Measurements from ENCODE around the gene COG8. TPM values are rescaled to one million over a fixed set of nuclear protein-coding genes. Genes with fewer than 3 reads are reported as not detected.

COG8 gene
- total RNA-seq, 2 donors from 2014 or later: 21.7 to 22.8 TPM

DNA sequence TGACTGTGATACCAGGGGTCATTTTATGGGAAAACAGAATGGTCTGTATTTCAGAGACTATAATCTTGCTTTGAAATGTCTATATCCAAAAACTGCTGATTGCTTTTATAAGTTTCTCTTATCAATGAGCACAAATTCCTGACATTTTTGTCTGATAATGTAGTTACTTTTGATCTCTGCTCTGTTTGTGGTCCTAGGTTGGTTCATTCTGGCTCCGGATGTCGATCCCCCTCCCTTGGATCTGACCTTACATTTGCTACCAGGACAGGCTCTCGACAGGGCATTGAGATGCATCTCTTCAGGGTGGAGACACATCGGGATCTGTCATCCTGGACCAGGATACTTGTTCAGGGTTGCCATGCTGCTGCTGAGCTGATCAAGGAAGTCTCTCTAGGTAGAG lies 55.5 kb downstream of the COG8 start:
- Mint-ChIP-seq H3K27ac (peak overlapping the region; percentile 11), H3K27me3 (no peaks in the 10 kb centered on the region), H3K4me3 (no peak overlapping the region), H3K36me3 (ENCODE audit: low read depth) (no peaks in the 10 kb centered on the region), H3K4me1 (peaks cover 3% of the 10 kb centered on the region)
- DNase-seq: no peak
- ATAC-seq: no peak
- no peaks in the 10 kb centered on the region for H3K9me3 ChIP-seq (ENCODE audit: control insufficient read depth, low read length, poor library complexity, severe bottlenecking)

DNA sequence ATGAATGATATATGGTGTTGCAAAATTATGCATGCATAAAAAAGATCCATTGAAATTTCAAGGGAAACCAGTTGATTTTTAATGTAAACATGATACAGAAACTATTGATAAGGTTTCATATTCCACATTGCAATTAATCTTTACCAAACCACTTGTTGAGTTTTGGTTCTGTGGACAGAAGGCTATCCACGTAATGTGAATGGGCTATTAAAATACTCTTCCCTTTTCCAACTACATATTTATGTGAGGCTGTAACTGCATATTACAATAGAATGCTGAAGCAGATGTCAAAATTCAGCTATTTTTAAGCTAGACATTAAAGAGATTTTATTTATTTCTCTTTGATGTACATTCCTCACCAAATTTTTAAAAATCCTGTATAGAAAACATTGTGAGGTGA lies 62.0 kb downstream of the COG8 start:
- no peak overlapping the region for H3K4me3 Mint-ChIP-seq
- H3K4me1 Mint-ChIP-seq: peaks cover 13% of the 10 kb centered on the region
- no peaks in the 10 kb centered on the region for H3K27me3 Mint-ChIP-seq
- ATAC-seq (no peak), DNase-seq (no peak)
- no peaks in the 10 kb centered on the region for H3K9me3 ChIP-seq (ENCODE audit: control insufficient read depth, low read length, poor library complexity, severe bottlenecking)
- peak overlapping the region; percentile 32 for H3K27ac Mint-ChIP-seq
- no peaks in the 10 kb centered on the region for H3K36me3 Mint-ChIP-seq (ENCODE audit: low read depth)

Other genes starting within 250 kb of the COG8 start
- gene HAS3, start 233.9 kb downstream of the COG8 start, total RNA-seq: 1 to 10 TPM; 3.0 to 3.5 TPM
- 10 to 100 TPM; 66.1 to 68.5 TPM for gene CHTF8, start 207.0 kb downstream of the COG8 start, total RNA-seq
- 10 to 100 TPM; 29.4 to 47.2 TPM for gene UTP4, start 206.9 kb downstream of the COG8 start, total RNA-seq
- 10 to 100 TPM; 15.5 to 17.9 TPM for gene SNTB2, start 152.4 kb downstream of the COG8 start, total RNA-seq
- 10 to 100 TPM; 43.8 to 53.7 TPM for gene VPS4A, start 28.2 kb downstream of the COG8 start, total RNA-seq
- gene PDF, start 9.0 kb downstream of the COG8 start, total RNA-seq: 1 to 10 TPM; 4.1 to 4.3 TPM
- gene NIP7, start 208 bp upstream of the COG8 start, total RNA-seq: 10 to 100 TPM; 28.5 to 29.7 TPM
- gene TMED6, start 12.2 kb upstream of the COG8 start, total RNA-seq: under 1 TPM in 1 of 2 donors, not detected in 1; 0.75 TPM
- gene TERF2, start 46.4 kb upstream of the COG8 start, total RNA-seq: 10 to 100 TPM; 29.6 to 30.6 TPM
- 10 to 100 TPM; 32.8 to 42.4 TPM for gene CYB5B, start 85.1 kb upstream of the COG8 start, total RNA-seq
- gene NFAT5, start 226.4 kb upstream of the COG8 start, total RNA-seq: 10 to 100 TPM; 35.6 to 43.3 TPM

Measured in T-helper 17 cell (primary cell).